ENCODE data around the gene GIPR.
A peak's percentile ranks its signal among the peaks of the same experiment; 100 is the strongest.

The GIPR gene

DNA sequence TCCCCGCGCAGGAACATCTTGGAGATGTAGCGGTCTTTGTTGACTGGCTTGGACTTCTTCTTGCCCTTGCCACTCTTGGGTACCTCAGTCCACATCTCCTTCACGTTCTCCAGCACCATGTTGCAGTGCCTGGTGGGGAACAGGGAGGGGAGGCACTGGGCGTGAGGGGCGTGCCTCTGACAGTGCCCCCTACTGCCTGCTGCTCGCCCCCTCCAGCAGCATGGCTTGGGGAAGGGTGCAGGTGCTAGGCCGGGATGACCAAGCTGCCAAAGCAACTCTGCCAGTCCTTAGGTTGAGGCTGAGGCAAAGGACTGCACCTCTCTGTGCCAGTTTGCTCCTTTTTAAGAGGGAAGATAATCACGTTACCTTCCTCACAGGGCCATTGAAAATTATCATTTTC is 19.6 kb downstream of the GIPR start:
- TF ChIP-seq, protein P1, sequence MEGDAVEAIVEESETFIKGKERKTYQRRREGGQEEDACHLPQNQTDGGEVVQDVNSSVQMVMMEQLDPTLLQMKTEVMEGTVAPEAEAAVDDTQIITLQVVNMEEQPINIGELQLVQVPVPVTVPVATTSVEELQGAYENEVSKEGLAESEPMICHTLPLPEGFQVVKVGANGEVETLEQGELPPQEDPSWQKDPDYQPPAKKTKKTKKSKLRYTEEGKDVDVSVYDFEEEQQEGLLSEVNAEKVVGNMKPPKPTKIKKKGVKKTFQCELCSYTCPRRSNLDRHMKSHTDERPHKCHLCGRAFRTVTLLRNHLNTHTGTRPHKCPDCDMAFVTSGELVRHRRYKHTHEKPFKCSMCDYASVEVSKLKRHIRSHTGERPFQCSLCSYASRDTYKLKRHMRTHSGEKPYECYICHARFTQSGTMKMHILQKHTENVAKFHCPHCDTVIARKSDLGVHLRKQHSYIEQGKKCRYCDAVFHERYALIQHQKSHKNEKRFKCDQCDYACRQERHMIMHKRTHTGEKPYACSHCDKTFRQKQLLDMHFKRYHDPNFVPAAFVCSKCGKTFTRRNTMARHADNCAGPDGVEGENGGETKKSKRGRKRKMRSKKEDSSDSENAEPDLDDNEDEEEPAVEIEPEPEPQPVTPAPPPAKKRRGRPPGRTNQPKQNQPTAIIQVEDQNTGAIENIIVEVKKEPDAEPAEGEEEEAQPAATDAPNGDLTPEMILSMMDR (IDR thresholded peaks at IDR 0.05; ENCODE audit: insufficient read depth, low read length, poor library complexity, severe bottlenecking) = no peak
- Histone ChIP-seq H3K27me3 (replicated peaks; ENCODE audit: control insufficient read depth, insufficient read depth, low read length) (no peaks in the 10 kb centered on the region), H3K36me3 (ENCODE audit: control insufficient read depth, insufficient read depth, low read length) (peaks cover 28% of the 10 kb centered on the region), H3K4me3 (replicated peaks; ENCODE audit: low read depth, low read length) (no peak overlapping the region)
- DNase-seq (ENCODE audit: extremely low read depth, insufficient read length) = no peak

DNA sequence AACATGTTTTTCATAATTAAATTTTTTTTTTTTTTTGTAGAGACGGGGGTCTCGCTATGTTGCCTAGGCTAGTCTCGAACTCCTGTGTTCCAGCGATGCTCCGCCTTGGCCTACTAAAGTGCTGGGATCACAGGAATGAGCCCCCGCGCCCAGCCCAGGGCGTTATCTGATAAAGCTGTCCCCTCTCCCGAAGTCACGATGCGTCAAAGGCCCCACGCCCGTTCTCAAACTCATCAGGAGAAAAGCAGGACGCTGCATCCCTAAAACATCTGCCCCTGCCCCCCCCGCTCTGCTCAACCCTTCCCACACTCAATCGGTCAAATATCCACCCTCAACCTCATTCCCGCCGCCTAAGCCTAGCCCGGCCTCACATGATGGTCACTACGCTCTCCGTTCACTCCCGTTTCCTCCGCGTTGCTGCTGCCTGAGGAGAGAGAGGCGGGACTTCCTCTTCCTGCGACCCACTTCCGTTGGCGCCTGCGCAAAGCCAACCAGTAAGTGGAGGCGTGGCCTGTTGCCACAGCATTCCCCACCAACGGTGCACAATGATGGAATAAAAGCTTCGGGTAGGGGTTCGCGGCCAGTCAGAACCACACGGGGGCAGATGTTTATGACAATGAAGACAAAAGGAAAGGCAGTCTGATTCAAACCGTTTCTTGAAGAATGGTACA is 23.6 kb downstream of the GIPR start, which contains the start of gene SNRPD2:
SNRPD2 (minus strand) TSS at position 438 of the 671 bp plus-strand sequence; CDS start at position 373, 65 bp downstream.
- TF ChIP-seq, protein P1 (IDR thresholded peaks at IDR 0.05; ENCODE audit: insufficient read depth, low read length, poor library complexity, severe bottlenecking) = no peak

DNA sequence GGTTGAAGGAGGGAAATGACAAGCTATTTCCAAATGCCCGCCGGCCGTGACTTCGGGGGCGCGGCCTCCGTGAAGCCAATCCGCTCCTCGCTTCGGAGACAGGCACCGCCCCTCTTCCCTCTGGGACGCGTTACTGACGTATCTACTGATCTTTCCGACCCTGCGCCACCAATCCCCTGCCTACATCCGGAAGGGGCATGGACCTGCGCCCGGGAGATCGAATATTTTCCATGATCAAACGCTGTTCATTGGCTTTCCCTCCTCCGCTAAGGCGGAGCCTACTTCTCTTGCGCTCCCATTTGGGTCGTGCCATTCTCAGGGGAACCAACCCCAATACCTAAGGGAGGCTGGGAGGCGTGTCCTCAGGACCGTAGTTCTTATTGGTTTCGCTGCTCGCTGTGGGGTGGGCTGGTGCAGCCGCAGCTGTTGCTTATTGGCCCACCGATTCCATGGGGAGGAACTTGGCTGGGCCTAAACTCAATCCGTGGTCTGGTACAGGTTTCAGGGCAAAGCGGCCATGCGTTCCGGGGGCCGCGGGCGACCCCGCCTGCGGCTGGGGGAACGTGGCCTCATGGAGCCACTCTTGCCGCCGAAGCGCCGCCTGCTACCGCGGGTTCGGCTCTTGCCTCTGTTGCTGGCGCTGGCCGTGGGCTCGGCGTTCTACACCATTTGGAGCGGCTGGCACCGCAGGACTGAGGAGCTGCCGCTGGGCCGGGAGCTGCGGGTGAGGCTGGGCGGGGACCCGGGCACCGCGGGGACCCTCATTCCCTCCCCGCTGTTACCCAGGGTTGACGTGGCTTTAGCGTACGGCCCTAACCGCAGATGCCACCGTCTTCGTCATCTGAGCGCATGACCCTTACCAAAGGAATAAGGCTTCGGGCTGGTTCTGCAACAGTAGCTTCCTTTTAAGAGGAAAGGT is 24.4 kb downstream of the GIPR start, which contains the start of gene QPCTL:
QPCTL (plus strand) TSS at position 480 of the 919 bp plus-strand sequence; CDS start at position 518, 38 bp downstream.
- Histone ChIP-seq H3K36me3 (ENCODE audit: control insufficient read depth, insufficient read depth, low read length) (peaks cover 17% of the 10 kb centered on the region), H3K4me3 (replicated peaks; ENCODE audit: low read depth, low read length) (peak within 1 kb of the TSS; percentile 75), H3K27me3 (replicated peaks; ENCODE audit: control insufficient read depth, insufficient read depth, low read length) (no peaks in the 10 kb centered on the region)
- TF ChIP-seq, protein P1 (IDR thresholded peaks at IDR 0.05; ENCODE audit: insufficient read depth, low read length, poor library complexity, severe bottlenecking) = no peak
- peak; percentile 96 for DNase-seq (ENCODE audit: extremely low read depth, insufficient read length)

More for the DNA sequence above, 23.6 kb downstream of the GIPR start, which contains the start of gene SNRPD2:
- no peak for DNase-seq (ENCODE audit: extremely low read depth, insufficient read length)
- H3K4me3 ChIP-seq (replicated peaks; ENCODE audit: low read depth, low read length) = peak within 1 kb of the TSS; percentile 75
- no peaks in the 10 kb centered on the region for H3K27me3 ChIP-seq (replicated peaks; ENCODE audit: control insufficient read depth, insufficient read depth, low read length)
- H3K36me3 ChIP-seq (ENCODE audit: control insufficient read depth, insufficient read depth, low read length) = peaks cover 21% of the 10 kb centered on the region

DNA sequence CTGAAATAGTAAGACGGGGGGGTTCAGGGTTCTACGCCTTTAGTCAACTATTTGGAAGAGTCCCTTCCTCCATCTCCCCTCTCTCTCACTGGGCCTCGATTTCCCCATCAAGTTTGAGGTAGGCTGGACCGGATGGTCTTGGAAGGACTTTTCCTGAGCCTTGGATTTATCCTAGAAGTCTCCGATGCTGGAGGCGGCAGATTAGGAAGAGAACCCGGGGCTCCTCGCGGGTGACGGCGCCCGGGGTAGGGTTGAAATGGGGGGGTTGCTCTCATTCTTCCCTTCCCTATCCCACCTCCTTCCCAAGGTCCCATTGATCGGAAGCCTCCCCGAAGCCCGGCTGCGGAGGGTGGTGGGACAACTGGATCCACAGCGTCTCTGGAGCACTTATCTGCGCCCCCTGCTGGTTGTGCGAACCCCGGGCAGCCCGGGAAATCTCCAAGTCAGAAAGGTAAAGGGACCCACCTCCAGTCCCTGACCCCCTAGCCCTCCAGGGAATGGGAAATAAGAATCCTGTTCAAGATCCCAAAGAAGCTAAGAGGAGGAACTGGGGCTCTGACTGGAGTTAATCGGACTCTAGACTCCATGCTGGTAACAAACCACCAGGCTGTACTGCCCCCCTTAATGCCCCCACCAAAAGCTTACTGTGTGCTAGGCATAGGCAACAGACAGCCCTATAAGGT is 25.2 kb downstream of the GIPR start:
- peaks cover 14% of the 10 kb centered on the region for H3K36me3 ChIP-seq (ENCODE audit: control insufficient read depth, insufficient read depth, low read length)
- DNase-seq (ENCODE audit: extremely low read depth, insufficient read length) = peak; percentile 66

DNA sequence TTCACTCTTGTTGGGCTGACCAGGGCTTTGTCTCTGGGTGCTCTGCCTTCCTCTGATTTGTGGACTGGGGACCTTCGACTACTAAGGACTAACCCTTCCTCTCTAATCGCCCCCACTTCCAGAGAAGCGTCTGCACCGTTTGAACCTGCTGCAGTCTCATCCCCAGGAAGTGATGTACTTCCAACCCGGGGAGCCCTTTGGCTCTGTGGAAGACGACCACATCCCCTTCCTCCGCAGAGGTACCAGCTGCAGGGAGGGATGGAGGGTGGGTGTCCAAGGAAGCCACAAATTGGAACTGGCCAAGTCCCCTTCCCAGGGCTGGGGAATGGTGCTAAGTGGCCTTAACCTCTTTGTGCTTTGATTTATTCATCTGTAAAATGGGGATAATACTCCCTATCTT is 33.7 kb downstream of the GIPR start:
- DNase-seq (ENCODE audit: extremely low read depth, insufficient read length) = no peak
- TF ChIP-seq, protein P1 (IDR thresholded peaks at IDR 0.05; ENCODE audit: insufficient read depth, low read length, poor library complexity, severe bottlenecking) = no peak
- no peak overlapping the region for H3K4me3 ChIP-seq (replicated peaks; ENCODE audit: low read depth, low read length)
- no peaks in the 10 kb centered on the region for H3K27me3 ChIP-seq (replicated peaks; ENCODE audit: control insufficient read depth, insufficient read depth, low read length)
- peaks cover 23% of the 10 kb centered on the region for H3K36me3 ChIP-seq (ENCODE audit: control insufficient read depth, insufficient read depth, low read length)

More for the DNA sequence above, 25.2 kb downstream of the GIPR start:
- Histone ChIP-seq H3K4me3 (replicated peaks; ENCODE audit: low read depth, low read length) (peak overlapping the region; percentile 75), H3K27me3 (replicated peaks; ENCODE audit: control insufficient read depth, insufficient read depth, low read length) (no peaks in the 10 kb centered on the region)
- TF ChIP-seq, protein P1 (IDR thresholded peaks at IDR 0.05; ENCODE audit: insufficient read depth, low read length, poor library complexity, severe bottlenecking) = peak; percentile 99

All from GM06990 (cell line).